Measurements from ENCODE around the gene FBXL20.
"Not testable (repeated sequence)": the region's sequence is repeated elsewhere in the genome, so short reads cannot be mapped to it uniquely, and the experiment has no call there.

Gene FBXL20

DNA sequence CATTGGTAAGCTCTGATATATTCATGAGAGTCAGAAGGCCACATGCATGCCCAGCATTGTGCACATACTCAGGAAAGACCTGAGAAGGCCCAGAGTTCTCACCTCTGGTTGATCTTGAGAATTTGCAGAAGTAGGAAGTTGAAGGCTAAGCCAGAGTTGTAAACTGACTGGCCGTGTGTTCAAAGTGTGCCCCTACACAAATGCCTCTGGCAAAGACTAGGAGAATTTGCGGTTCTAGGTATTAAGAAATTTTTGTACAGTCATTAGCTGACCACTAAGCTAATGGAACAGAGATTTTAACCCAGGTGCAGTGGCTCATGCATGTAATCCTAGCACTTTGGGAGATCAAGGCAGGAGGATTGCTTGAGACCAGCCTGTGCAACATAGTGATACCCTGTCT lies 25.0 kb downstream of the FBXL20 start:
- no peak for DNase-seq

DNA sequence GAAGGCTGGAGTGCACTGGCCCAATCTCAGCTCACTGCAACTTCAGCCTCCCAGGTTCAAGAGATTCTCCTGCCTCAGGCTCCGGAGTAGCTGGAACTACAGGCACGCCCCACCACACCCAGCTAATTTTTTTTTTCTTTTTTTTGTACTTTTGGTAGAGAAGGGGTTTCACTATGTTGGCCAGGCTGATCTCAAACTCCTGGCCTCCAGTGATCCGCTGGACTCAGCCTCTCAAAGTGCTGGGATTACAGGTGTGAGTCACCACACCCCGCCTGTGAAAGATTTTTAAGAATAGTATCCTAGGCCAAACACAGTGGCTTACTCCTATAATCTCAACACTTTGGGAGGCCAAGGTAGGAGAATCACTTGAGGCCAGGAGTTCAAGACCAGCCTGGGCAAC lies 33.6 kb downstream of the FBXL20 start:
- not testable (repeated sequence) for DNase-seq

DNA sequence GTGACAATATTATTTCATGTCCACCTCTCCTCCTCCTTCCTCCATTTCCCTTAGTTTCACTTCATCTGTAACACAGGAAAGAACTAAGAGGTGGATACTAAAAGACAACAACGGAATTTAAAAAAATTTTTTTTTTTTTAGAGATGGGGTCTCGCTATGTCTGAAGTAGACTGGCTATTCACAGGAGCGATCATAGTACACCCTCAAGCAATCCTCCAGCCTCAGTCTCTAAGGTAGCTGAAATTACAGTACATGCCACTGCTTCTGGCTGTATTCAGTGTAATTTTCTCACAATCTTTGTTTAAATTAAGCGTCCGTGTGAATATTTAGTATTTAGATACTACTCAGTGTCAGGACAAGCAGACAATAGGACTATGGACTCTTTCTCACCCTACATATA lies 35.6 kb downstream of the FBXL20 start:
- no peak for DNase-seq

GRCh38 chr17:39365242-39365641 lies 36.2 kb downstream of the FBXL20 start:
- no peak for DNase-seq

DNA sequence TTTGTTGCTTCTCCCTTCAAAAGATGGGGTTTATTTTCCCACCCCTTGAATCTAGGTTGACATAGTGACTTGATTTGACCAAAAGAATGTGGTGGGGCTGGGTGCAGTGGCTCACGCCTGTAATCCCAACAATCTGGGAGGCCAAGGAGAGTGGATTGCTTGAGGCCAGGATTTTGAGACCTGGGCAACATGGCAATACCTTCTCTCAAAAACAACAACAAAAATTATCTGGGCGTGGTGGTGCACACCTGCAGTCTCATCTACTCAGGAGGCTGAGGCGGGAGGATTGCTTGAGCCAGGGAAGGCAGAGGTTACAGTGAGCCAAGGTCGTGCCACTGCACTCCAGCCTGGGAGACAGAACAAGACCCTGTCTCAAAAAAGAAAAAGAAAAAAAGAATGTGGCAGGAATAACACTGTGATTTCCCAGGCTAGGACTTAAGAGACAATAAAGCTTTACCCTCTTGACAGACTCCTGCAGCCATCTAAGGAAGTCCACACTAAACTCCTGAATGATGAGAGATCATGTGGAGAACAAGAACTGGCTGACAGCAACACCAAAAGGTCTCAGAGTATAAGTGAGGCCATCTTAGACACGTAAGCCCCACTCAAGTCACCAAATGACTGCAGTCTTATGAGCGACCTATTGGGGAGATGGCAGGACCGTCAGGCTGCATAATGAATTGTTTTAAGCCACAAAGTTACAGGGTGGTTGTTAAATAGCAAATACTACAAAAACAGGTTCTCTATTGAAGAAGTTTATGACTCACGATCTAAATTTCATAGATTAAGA lies 37.0 kb downstream of the FBXL20 start:
- no peak for DNase-seq

- no peak for DNase-seq
Observed at GRCh38 chr17:39361064-39361463, 40.4 kb downstream of the FBXL20 start.

- no peak for DNase-seq
Observed at GRCh38 chr17:39360537-39360936, 40.9 kb downstream of the FBXL20 start.

DNA sequence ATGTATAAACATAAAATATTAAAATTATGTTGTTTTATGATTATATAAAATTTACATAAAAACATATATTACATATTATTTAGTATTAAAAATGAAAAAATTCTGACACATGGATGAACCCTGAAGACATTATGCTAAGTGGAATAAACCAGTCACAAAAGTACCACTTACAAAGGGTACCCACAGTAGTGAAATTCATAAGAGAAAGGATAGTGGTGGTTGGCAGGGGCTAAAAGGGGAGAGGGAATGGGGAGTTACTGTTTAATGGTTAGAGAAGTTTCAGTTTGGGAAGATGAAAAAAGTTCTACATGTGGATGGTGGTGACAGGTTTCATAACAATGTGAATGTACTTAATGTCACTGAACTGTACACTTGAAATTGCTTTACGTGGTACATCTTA lies 41.4 kb downstream of the FBXL20 start:
- DNase-seq: no peak

DNA sequence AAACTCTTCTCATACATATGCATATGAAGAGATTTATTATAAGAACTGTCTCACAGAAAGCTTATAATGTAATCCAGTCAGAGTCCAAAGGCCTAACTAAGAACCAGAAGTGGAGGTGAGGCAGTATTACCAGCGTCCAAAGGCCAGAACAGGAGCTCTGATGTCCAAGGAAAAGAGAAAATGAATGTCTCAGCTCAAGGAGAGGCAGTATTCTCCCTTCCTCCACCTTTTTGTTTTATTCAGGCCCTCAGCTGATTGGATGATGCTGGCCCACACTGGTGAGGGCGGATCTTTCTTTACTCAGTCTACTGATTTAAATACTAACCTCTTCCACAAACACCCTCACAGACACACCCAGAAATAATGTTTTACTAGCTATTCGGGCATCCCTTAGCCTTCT lies 43.4 kb downstream of the FBXL20 start:
- DNase-seq: no peak

DNA sequence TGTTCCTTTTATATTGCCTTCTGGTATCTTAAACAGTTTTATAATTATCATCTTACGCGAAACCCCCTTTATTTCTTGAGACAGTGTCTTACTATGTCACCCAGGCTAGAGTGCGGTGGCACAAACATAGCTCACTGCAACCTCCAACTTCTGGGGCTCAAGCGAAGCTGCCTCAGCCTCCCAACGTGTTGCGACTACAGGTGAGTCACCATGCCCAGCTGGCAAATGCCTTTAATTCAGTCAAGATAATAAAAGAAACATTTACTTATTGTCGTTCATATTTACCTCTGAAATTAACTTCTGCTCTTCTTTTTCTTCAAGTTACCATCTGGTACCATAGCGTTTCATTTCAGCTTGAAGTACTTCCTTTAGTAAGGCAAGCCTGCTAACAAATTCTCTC lies 43.9 kb downstream of the FBXL20 start:
- no peak for DNase-seq

GRCh38 chr17:39352986-39353385 lies 48.4 kb downstream of the FBXL20 start:
- no peak for DNase-seq

- no peak for DNase-seq
Observed at GRCh38 chr17:39352511-39352910, 48.9 kb downstream of the FBXL20 start.

GRCh38 chr17:39351508-39351907 lies 49.9 kb downstream of the FBXL20 start:
- DNase-seq: no peak

- DNase-seq: no peak
Observed at GRCh38 chr17:39349246-39349645, 52.2 kb downstream of the FBXL20 start.

DNA sequence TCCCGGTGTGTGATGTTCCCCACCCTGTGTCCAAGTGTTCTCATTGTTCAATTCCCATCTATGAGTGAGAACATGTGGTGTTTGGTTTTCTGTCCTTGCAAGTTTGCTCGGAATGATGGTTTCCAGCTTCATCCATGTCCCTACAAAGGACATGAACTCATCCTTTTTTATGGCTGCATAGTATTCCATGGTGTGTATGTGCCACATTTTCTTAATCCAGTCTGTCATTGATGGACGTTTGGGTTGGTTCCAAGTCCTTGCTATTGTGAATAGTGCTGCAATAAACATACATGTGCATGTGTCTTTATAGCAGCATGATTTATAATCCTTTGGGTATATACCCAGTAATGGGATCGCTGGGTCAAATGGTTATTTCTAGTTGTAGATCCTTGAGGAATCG lies 54.6 kb downstream of the FBXL20 start:
- not testable (repeated sequence) for DNase-seq

- no peak for DNase-seq
Observed at GRCh38 chr17:39341541-39341940, 59.9 kb downstream of the FBXL20 start.

- no peak for DNase-seq
Observed at GRCh38 chr17:39340731-39341130, 60.7 kb downstream of the FBXL20 start.

DNA sequence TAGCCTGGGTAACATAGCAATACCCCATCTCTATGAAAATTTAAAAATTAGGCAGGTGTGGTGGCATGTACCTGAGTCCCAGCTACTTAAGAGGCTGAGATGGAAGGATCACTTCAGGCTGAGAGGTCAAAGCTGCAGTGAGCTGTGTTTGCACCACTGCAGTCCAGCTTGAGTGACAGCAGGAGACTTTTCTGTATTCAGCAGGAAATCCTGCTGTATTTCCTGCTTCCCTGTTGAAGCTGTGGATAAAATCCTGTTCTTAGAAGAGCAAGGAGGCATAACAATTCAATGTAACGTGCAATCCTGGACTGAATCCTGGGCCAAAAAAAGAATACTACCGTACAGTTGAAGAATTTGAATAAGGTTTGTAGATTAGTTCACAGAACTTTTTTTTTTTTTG lies 62.2 kb downstream of the FBXL20 start:
- DNase-seq: no peak

DNA sequence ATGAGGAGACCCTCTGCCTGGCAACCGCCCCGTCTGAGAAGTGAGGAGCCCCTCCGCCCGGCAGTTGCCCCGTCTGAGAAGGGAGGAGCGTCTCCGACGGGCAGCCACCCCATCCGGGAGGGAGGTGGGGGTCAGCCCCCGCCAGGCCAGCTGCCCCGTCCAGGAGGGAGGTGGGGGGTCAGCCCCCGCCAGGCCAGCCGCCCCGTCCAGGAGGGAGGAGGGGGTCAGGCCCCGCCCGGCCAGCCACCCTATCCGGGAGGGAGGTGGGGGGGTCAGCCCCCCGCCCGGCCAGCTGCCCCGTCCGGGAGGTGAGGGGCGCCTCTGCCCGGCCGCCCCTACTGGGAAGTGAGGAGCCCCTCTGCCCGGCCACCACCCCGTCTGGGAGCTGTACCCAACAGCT lies 63.8 kb downstream of the FBXL20 start:
- not testable (repeated sequence) for DNase-seq

- DNase-seq: no peak
Observed at GRCh38 chr17:39335704-39336223, 65.7 kb downstream of the FBXL20 start.

- not testable (repeated sequence) for DNase-seq
Observed at GRCh38 chr17:39334008-39334744, 67.2 kb downstream of the FBXL20 start.

- DNase-seq: no peak
Observed at GRCh38 chr17:39332092-39332491, 69.3 kb downstream of the FBXL20 start.

DNA sequence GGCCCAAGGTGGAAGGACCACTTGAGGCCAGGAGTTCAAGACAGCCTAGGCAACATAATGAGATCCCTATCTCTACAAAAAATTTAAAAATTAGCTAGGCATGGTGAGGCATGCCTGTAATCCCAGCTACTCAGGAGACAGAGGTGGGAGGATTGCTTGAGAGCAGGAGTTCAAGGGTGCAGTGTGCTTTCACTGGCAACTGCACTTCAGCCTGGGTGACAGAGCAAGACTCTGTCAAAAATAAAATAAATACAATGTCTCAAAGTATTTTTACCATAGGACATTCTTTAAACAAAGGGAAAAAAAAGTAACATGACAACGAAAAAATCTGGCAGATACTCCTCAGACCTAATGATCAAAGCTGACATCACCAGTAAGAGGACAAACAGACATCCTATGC lies 72.6 kb downstream of the FBXL20 start:
- DNase-seq: no peak

GRCh38 chr17:39327109-39327508 lies 74.3 kb downstream of the FBXL20 start:
- DNase-seq: no peak

Data from activated CD4-positive, alpha-beta T cell treated with anti-CD3 and anti-CD28 coated beads, Interleukin-2, amount 50 U/mL, for 16 hours (primary cell).